ENCODE measurements around the gene ATP13A4.

GRCh38 chr3:193586526-193586925 lies 31.8 kb upstream of the ATP13A4 start:
- TF ChIP-seq CTCF (IDR thresholded peaks at IDR 0.05) = no peak
- TF ChIP-seq POLR2A (IDR thresholded peaks at IDR 0.05) = no peak

Data from thyroid gland (tissue), 4 donors.